Nephron (organoid): Measurements from ENCODE around the gene PRR5L.

Experiments used
- H3K27ac Mint-ChIP-seq, 3 experiments: 2 replicates each; pipeline ENCODE4 v1.8.0; 2020; ENCODE audit warnings: mixed read lengths in 3 of 3, mild to moderate bottlenecking in 2 of 3, moderate library complexity in 1 of 3
- H3K27me3 Mint-ChIP-seq: 2 replicates; pipeline ENCODE4 v1.8.0; 2021; ENCODE audit warnings: low read depth, mild to moderate bottlenecking, moderate library complexity, mixed read lengths
- H3K36me3 Mint-ChIP-seq: 2 replicates; pipeline ENCODE4 v1.8.0; 2020; ENCODE audit warnings: low read depth, mixed read lengths
- H3K4me1 Mint-ChIP-seq: 2 replicates; pipeline ENCODE4 v1.8.0; 2020; ENCODE audit warnings: mixed read lengths
- H3K4me3 Mint-ChIP-seq, 3 experiments: 2 replicates each; pipeline ENCODE4 v1.8.0; 2020; ENCODE audit warnings: mild to moderate bottlenecking in 3 of 3, mixed read lengths in 3 of 3, moderate library complexity in 2 of 3
- H3K9me3 Mint-ChIP-seq: 2 replicates; pipeline ENCODE4 v1.8.0; 2020; ENCODE audit warnings: mixed read lengths
- CTCF ChIP-seq, 3 experiments: fragments of 200-600 bp; sonication (generic); IDR thresholded peaks; one replicate each; pipeline ENCODE4 v1.5.0; 2021; ENCODE audit warnings: antibody characterized with exemption in 3 of 3; ENCODE audit not compliant: unreplicated experiment in 3 of 3

PRR5L gene

GRCh38 chr11:36417154-36417553, 121.1 kb downstream of the PRR5L start:
- Mint-ChIP-seq H3K4me3 (no peak overlapping the region), H3K9me3 (peaks cover 3% of the 10 kb centered on the region), H3K27me3 (peaks cover 12% of the 10 kb centered on the region), H3K4me1 (peaks cover 22% of the 10 kb centered on the region), H3K27ac (no peak overlapping the region), H3K36me3 (peaks cover 27% of the 10 kb centered on the region)
- no peak for TF ChIP-seq CTCF (IDR thresholded peaks at IDR 0.05; ENCODE audit: unreplicated experiment in 3 of 3)

GRCh38 chr11:36419791-36420424, 123.8 kb downstream of the PRR5L start:
- Mint-ChIP-seq H3K36me3 (peaks cover 28% of the 10 kb centered on the region), H3K4me1 (peaks cover 39% of the 10 kb centered on the region), H3K9me3 (peaks cover 3% of the 10 kb centered on the region), H3K27me3 (peaks cover 12% of the 10 kb centered on the region), H3K27ac (no peak overlapping the region), H3K4me3 (no peak overlapping the region)
- TF ChIP-seq CTCF (IDR thresholded peaks at IDR 0.05; ENCODE audit: unreplicated experiment in 3 of 3): no peak

- H3K4me1 Mint-ChIP-seq: peaks cover 53% of the 10 kb centered on the region
Measured at GRCh38 chr11:36421546-36422155, 125.6 kb downstream of the PRR5L start.

GRCh38 chr11:36425561-36426081, 129.5 kb downstream of the PRR5L start:
- no peak overlapping the region for H3K4me3 Mint-ChIP-seq
- no peaks in the 10 kb centered on the region for H3K9me3 Mint-ChIP-seq
- peaks cover 7% of the 10 kb centered on the region for H3K36me3 Mint-ChIP-seq
- no peak for TF ChIP-seq CTCF (IDR thresholded peaks at IDR 0.05; ENCODE audit: unreplicated experiment in 3 of 3)
- H3K27me3 Mint-ChIP-seq: peaks cover 11% of the 10 kb centered on the region
- peak overlapping the region; percentile 3 to 9 (median 6) for H3K27ac Mint-ChIP-seq
- peaks cover 52% of the 10 kb centered on the region for H3K4me1 Mint-ChIP-seq

More at GRCh38 chr11:36421546-36422155, 125.6 kb downstream of the PRR5L start:
- Mint-ChIP-seq H3K27me3 (peaks cover 8% of the 10 kb centered on the region), H3K9me3 (no peaks in the 10 kb centered on the region), H3K4me3 (no peak overlapping the region), H3K27ac (peak overlapping the region in 2 of 3 experiments; percentile 62 to 76), H3K36me3 (peaks cover 20% of the 10 kb centered on the region)
- no peak for TF ChIP-seq CTCF (IDR thresholded peaks at IDR 0.05; ENCODE audit: unreplicated experiment in 3 of 3)

GRCh38 chr11:36426226-36426848, 130.2 kb downstream of the PRR5L start:
- Mint-ChIP-seq H3K36me3 (peaks cover 7% of the 10 kb centered on the region), H3K27me3 (peaks cover 4% of the 10 kb centered on the region), H3K27ac (peak overlapping the region in 2 of 3 experiments; percentile 7 to 9), H3K4me1 (peaks cover 50% of the 10 kb centered on the region), H3K4me3 (no peak overlapping the region), H3K9me3 (no peaks in the 10 kb centered on the region)
- TF ChIP-seq CTCF (IDR thresholded peaks at IDR 0.05; ENCODE audit: unreplicated experiment in 3 of 3): no peak
